Epithelial cell of proximal tubule (primary cell): Measurements from ENCODE around the gene SGCA. TPM values are rescaled to one million over a fixed set of nuclear protein-coding genes. Genes with fewer than 3 reads are reported as not detected.

Experiments
- DNase-seq: peaks from one replicate; pipeline ENCODE4 v3.0.0-alpha.2; 2011; ENCODE audit warnings: low read depth
- H3K4me3 ChIP-seq: 2 replicates; pipeline ENCODE4 v1.5.1; 2011; ENCODE audit warnings: low read depth, mild to moderate bottlenecking, low read length
- CTCF ChIP-seq: conservative IDR thresholded peaks from 2 replicates; pipeline ENCODE4 v1.5.1; 2012; ENCODE audit warnings: low read depth, mild to moderate bottlenecking, low read length
- total RNA-seq: library from RNA; depleted of rRNA; stranded (reverse); fragments of >200 nt; gene quantifications from 2 replicates; pipeline ENCODE4 v1.2.3, GENCODE V29; 2015

The SGCA gene
- total RNA-seq, 1 donor from 2014 or later = 0.69 TPM

- TF ChIP-seq CTCF = peak; percentile 20
- no peak for DNase-seq
- H3K4me3 ChIP-seq = no peak overlapping the region
These were observed 47.5 kb downstream of the SGCA start for GRCh38 chr17:50213026-50214022.

- no peak overlapping the region for H3K4me3 ChIP-seq
- DNase-seq = no peak
- no peak for TF ChIP-seq CTCF
These were observed 49.4 kb downstream of the SGCA start for GRCh38 chr17:50214976-50215760.

GRCh38 chr17:50217591-50217990 lies 51.8 kb downstream of the SGCA start:
- no peak for DNase-seq
- TF ChIP-seq CTCF = no peak

GRCh38 chr17:50218071-50218759 lies 52.4 kb downstream of the SGCA start:
- no peak for DNase-seq
- TF ChIP-seq CTCF = no peak
- no peak overlapping the region for H3K4me3 ChIP-seq

More at GRCh38 chr17:50217591-50217990, 51.8 kb downstream of the SGCA start:
- H3K4me3 ChIP-seq = no peak overlapping the region

DNA sequence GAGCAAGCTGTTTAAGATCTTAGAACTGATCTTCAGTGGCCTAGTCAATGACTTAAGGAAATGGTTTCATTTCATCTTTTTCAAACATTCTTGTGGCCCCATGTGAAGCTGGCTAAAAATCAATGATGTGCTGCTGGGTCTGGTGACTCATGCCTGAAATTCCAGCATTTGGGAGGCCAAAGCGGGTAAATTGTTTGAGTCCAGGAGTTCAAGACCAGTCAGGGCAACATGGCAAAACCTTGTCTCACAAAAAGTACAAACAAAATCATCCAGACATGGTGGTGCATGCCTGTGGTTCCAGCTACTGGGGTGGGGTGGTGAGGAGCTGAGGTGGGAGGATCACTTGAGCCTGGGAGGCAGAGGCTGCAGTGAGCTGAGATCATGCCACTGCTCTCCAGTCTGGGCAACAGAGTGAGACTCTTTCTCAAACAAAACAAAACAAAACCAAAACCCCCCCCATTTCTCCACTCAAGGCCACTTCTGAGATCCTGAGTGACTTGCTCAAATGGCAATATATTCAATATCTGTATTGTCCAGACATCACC lies 53.0 kb downstream of the SGCA start:
- no peak overlapping the region for H3K4me3 ChIP-seq
- no peak for TF ChIP-seq CTCF
- DNase-seq = peak; percentile 49

GRCh38 chr17:50219342-50219741 lies 53.5 kb downstream of the SGCA start:
- H3K4me3 ChIP-seq = no peak overlapping the region

More at GRCh38 chr17:50219342-50219741, 53.5 kb downstream of the SGCA start:
- peak; percentile 51 for DNase-seq
- no peak for TF ChIP-seq CTCF
